ENCODE measurements around the gene S1PR5. TPM values are rescaled to one million over a fixed set of nuclear protein-coding genes. Genes with fewer than 3 reads are reported as not detected.

The S1PR5 gene
- total RNA-seq, 1 donor = 0.27 TPM

- TF ChIP-seq, protein P1, sequence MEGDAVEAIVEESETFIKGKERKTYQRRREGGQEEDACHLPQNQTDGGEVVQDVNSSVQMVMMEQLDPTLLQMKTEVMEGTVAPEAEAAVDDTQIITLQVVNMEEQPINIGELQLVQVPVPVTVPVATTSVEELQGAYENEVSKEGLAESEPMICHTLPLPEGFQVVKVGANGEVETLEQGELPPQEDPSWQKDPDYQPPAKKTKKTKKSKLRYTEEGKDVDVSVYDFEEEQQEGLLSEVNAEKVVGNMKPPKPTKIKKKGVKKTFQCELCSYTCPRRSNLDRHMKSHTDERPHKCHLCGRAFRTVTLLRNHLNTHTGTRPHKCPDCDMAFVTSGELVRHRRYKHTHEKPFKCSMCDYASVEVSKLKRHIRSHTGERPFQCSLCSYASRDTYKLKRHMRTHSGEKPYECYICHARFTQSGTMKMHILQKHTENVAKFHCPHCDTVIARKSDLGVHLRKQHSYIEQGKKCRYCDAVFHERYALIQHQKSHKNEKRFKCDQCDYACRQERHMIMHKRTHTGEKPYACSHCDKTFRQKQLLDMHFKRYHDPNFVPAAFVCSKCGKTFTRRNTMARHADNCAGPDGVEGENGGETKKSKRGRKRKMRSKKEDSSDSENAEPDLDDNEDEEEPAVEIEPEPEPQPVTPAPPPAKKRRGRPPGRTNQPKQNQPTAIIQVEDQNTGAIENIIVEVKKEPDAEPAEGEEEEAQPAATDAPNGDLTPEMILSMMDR (IDR thresholded peaks at IDR 0.05; ENCODE audit: insufficient read depth, low read length) = no peak
- H3K4me3 ChIP-seq (ENCODE audit: low read depth, low read length) = no peak overlapping the region
- no peak for DNase-seq (ENCODE audit: low read depth)
Observed at GRCh38 chr19:10491472-10492047, 25.7 kb downstream of the S1PR5 start.

DNA sequence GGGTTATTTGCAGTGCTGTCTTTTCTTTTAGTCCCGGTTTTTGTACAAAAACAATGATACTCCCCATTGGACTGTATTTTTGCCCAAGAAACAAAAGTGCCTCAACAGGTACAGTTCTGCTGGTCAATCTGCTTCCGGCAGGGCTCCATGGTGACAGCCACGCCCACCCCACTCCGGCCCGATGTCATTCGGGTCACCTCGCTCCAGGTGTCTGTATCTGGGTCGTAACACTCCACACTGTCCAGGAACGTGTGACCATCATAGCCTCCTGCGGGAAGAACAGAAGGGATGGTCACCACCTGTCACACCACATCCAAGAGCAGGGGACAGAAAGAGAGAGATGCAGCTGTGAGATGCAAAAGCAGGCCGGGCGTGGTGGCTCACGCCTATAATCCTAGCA, 30.7 kb downstream of the S1PR5 start:
- DNase-seq (ENCODE audit: low read depth) = no peak
- no peak overlapping the region for H3K4me3 ChIP-seq (ENCODE audit: low read depth, low read length)
- TF ChIP-seq, protein P1 (IDR thresholded peaks at IDR 0.05; ENCODE audit: insufficient read depth, low read length) = no peak

GRCh38 chr19:10478903-10479384, 38.3 kb downstream of the S1PR5 start:
- TF ChIP-seq, protein P1 (IDR thresholded peaks at IDR 0.05; ENCODE audit: insufficient read depth, low read length) = peak; percentile 50
- peak overlapping the region; percentile 61 for H3K4me3 ChIP-seq (ENCODE audit: low read depth, low read length)
- DNase-seq (ENCODE audit: low read depth) = peak; percentile 89

DNA sequence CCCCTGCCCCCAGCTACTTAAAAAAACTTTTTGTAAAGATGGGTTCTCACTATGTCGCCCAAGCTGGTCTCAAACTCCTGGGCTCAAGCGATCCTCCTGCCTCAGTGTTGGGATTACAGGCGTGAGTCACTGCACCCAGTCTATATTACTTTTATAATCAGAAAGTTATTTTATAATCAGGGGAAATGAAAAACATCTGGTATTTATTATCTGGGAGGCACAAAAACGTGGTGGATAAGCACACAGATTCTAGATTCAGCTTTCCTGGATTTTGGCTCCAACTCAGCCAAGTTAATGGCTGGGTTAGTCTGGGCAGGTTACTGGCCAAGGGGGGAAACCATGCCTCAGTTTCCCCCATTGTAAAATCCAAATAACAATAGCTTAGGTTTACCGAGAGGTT, 38.8 kb downstream of the S1PR5 start:
- H3K4me3 ChIP-seq (ENCODE audit: low read depth, low read length) = peak overlapping the region; percentile 14
- TF ChIP-seq, protein P1 (IDR thresholded peaks at IDR 0.05; ENCODE audit: insufficient read depth, low read length) = no peak
- peak; percentile 62 for DNase-seq (ENCODE audit: low read depth)

DNA sequence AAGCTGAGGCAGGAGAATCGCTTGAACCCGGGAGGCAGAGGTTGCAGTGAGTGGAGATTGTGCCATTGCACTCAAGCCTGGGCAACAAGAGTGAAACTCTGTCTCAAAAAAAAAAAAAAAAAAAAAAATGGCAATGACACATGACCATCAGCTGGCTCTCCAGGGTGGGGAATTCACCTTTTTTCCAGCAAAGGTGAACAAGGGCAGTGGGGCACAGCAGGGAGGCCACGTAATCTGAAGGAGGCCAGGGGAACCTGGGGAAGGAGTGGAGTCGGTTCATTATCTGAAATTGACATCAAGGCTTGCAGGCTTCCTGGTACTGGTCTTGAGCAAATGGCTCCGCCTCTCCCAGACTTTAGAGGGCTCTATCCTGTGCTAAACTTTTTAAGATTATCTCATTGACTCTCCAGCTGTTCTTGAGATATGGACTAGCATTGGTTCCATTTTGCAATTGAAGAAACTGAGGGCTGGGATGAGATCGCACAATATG, 42.2 kb downstream of the S1PR5 start:
- no peak overlapping the region for H3K4me3 ChIP-seq (ENCODE audit: low read depth, low read length)
- DNase-seq (ENCODE audit: low read depth) = no peak
- TF ChIP-seq, protein P1 (IDR thresholded peaks at IDR 0.05; ENCODE audit: insufficient read depth, low read length) = no peak

- H3K4me3 ChIP-seq (ENCODE audit: low read depth, low read length) = no peak overlapping the region
- peak; percentile 30 for DNase-seq (ENCODE audit: low read depth)
- TF ChIP-seq, protein P1 (IDR thresholded peaks at IDR 0.05; ENCODE audit: insufficient read depth, low read length) = no peak
Observed at GRCh38 chr19:10473192-10473591, 44.1 kb downstream of the S1PR5 start.

- DNase-seq (ENCODE audit: low read depth) = peak; percentile 58
Observed at GRCh38 chr19:10471909-10472308, 45.3 kb downstream of the S1PR5 start.

More at GRCh38 chr19:10471909-10472308, 45.3 kb downstream of the S1PR5 start:
- no peak overlapping the region for H3K4me3 ChIP-seq (ENCODE audit: low read depth, low read length)
- TF ChIP-seq, protein P1 (IDR thresholded peaks at IDR 0.05; ENCODE audit: insufficient read depth, low read length) = peak; percentile 42
